Measurements from ENCODE around the gene OCA2. TPM values are rescaled to one million over a fixed set of nuclear protein-coding genes. Genes with fewer than 3 reads are reported as not detected.

The OCA2 gene
- total RNA-seq, 3 donors from 2014 or later (not counting 1 experiment from before 2014, with no cell fraction given), result 0.35 to 1.5 (median 0.56) TPM

DNA sequence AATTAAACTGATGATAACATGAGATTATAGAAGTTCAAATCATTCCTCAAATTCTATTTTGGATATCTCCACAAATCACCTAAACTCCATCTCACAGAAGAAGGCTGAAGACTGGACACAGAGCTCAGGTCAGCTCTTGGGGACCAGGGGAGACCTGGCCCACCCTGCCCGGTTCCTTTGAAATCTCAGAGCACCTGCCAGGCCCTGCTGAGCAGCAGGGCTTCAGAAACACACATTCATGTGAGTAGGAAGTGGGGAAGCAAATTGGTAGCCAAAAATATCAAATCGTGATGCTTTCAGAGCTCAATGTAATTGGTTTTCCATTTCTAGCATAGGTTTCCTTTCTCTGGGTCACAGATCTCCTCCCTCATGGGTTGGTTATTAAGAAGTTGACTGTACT lies 76.2 kb downstream of the OCA2 start:
- H3K9me3 Mint-ChIP-seq, result no peaks in the 10 kb centered on the region
- intact Hi-C loops (cut with micrococcal nuclease), result no loop called here

DNA sequence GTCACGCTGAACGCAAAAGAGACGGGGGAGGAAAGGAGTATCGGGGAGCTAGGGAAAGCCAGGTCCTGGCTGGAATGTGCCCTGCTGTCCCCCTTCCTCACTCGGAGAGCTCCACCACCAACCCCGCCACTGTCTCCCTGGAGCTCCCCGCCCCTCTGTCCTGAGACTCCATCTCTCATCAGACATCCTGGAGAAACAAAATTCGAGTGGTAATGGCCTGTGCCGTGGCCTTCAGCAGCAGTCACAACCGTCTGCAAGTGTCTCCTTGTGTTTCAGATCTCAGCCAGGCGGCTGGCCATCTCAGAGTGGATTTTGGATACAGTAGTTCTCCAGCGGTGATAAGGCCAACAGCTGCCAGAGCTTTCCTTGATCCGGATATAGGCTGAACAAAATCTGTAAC lies 76.9 kb downstream of the OCA2 start:
- DNase-seq (no peak), ATAC-seq (no peak)
- no peak overlapping the region for H3K27ac Mint-ChIP-seq
- no peaks in the 10 kb centered on the region for H3K4me1 Mint-ChIP-seq
- Histone ChIP-seq H3K36me3 (ENCODE audit: control insufficient read depth, insufficient read depth, low read length) (no peaks in the 10 kb centered on the region), H3K27ac (ENCODE audit: low read length) (no peak overlapping the region), H3K27me3 (ENCODE audit: control insufficient read depth, insufficient read depth, low read length) (no peaks in the 10 kb centered on the region), H3K4me1 (ENCODE audit: control insufficient read depth, insufficient read depth, low read length) (no peaks in the 10 kb centered on the region), H3K4me3 (ENCODE audit: low read length) (no peak overlapping the region), H3K9me3 (ENCODE audit: control insufficient read depth, insufficient read depth, low read length) (no peaks in the 10 kb centered on the region)
- H3K36me3 Mint-ChIP-seq, result no peaks in the 10 kb centered on the region
- WGBS (ENCODE audit: insufficient coverage), result 87% methylated on average over 13 of the region's 13 CpGs
- TF ChIP-seq CTCF (IDR thresholded peaks at IDR 0.05), result no peak
- H3K27me3 Mint-ChIP-seq (ENCODE audit: low read depth in 2 of 2), result peaks cover 0 to 2% of the 10 kb centered on the region in 2 donors
- H3K4me3 Mint-ChIP-seq, result no peak overlapping the region
- intact Hi-C loops (cut with micrococcal nuclease), result no loop called here
- H3K9me3 Mint-ChIP-seq, result no peaks in the 10 kb centered on the region

More for the DNA sequence above, 76.2 kb downstream of the OCA2 start:
- ATAC-seq, result no peak
- Histone ChIP-seq H3K4me3 (ENCODE audit: low read length) (no peak overlapping the region), H3K27ac (ENCODE audit: low read length) (no peak overlapping the region), H3K9me3 (ENCODE audit: control insufficient read depth, insufficient read depth, low read length) (no peaks in the 10 kb centered on the region), H3K4me1 (ENCODE audit: control insufficient read depth, insufficient read depth, low read length) (no peaks in the 10 kb centered on the region), H3K36me3 (ENCODE audit: control insufficient read depth, insufficient read depth, low read length) (no peaks in the 10 kb centered on the region), H3K27me3 (ENCODE audit: control insufficient read depth, insufficient read depth, low read length) (no peaks in the 10 kb centered on the region)
- H3K27ac Mint-ChIP-seq, result no peak overlapping the region
- H3K36me3 Mint-ChIP-seq, result no peaks in the 10 kb centered on the region
- H3K4me1 Mint-ChIP-seq, result no peaks in the 10 kb centered on the region
- 56% methylated on average over 2 of the region's 2 CpGs for WGBS (ENCODE audit: insufficient coverage)
- DNase-seq, result no peak
- peaks cover 0 to 2% of the 10 kb centered on the region in 2 donors for H3K27me3 Mint-ChIP-seq (ENCODE audit: low read depth in 2 of 2)
- TF ChIP-seq CTCF (IDR thresholded peaks at IDR 0.05), result no peak
- no peak overlapping the region for H3K4me3 Mint-ChIP-seq

- intact Hi-C loops (cut with micrococcal nuclease), result no loop called here
- 49% methylated on average over 16 of the region's 17 CpGs for WGBS (ENCODE audit: insufficient coverage)
- no peak overlapping the region for H3K4me3 Mint-ChIP-seq
- DNase-seq (no peak), ATAC-seq (no peak)
- TF ChIP-seq CTCF (IDR thresholded peaks at IDR 0.05), result no peak
- no peaks in the 10 kb centered on the region for H3K36me3 Mint-ChIP-seq
- Histone ChIP-seq H3K4me1 (ENCODE audit: control insufficient read depth, insufficient read depth, low read length) (no peaks in the 10 kb centered on the region), H3K4me3 (ENCODE audit: low read length) (no peak overlapping the region), H3K27me3 (ENCODE audit: control insufficient read depth, insufficient read depth, low read length) (no peaks in the 10 kb centered on the region), H3K27ac (ENCODE audit: low read length) (no peak overlapping the region), H3K9me3 (ENCODE audit: control insufficient read depth, insufficient read depth, low read length) (no peaks in the 10 kb centered on the region), H3K36me3 (ENCODE audit: control insufficient read depth, insufficient read depth, low read length) (no peaks in the 10 kb centered on the region)
- no peak overlapping the region for H3K27ac Mint-ChIP-seq
- no peaks in the 10 kb centered on the region for H3K4me1 Mint-ChIP-seq
- H3K27me3 Mint-ChIP-seq (ENCODE audit: low read depth in 2 of 2), result peaks cover 0 to 2% of the 10 kb centered on the region in 2 donors
- H3K9me3 Mint-ChIP-seq, result no peaks in the 10 kb centered on the region
Measured at GRCh38 chr15:28021281-28022039, 77.7 kb downstream of the OCA2 start.

- Histone ChIP-seq H3K27me3 (ENCODE audit: control insufficient read depth, insufficient read depth, low read length) (no peaks in the 10 kb centered on the region), H3K4me3 (ENCODE audit: low read length) (no peak overlapping the region), H3K9me3 (ENCODE audit: control insufficient read depth, insufficient read depth, low read length) (no peaks in the 10 kb centered on the region), H3K36me3 (ENCODE audit: control insufficient read depth, insufficient read depth, low read length) (no peaks in the 10 kb centered on the region), H3K27ac (ENCODE audit: low read length) (no peak overlapping the region), H3K4me1 (ENCODE audit: control insufficient read depth, insufficient read depth, low read length) (no peaks in the 10 kb centered on the region)
- no peak overlapping the region for H3K27ac Mint-ChIP-seq
- ATAC-seq (no peak), DNase-seq (no peak)
- no peak overlapping the region for H3K4me3 Mint-ChIP-seq
- TF ChIP-seq CTCF (IDR thresholded peaks at IDR 0.05), result no peak
- H3K36me3 Mint-ChIP-seq, result no peaks in the 10 kb centered on the region
- peaks cover 0 to 2% of the 10 kb centered on the region in 2 donors for H3K27me3 Mint-ChIP-seq (ENCODE audit: low read depth in 2 of 2)
- no peaks in the 10 kb centered on the region for H3K4me1 Mint-ChIP-seq
- 94% methylated on average over 6 of the region's 6 CpGs for WGBS (ENCODE audit: insufficient coverage)
- intact Hi-C loops (cut with micrococcal nuclease), result no loop called here
- no peaks in the 10 kb centered on the region for H3K9me3 Mint-ChIP-seq
Measured at GRCh38 chr15:28020644-28021043, 78.5 kb downstream of the OCA2 start.
